ENCODE data around the gene AKNAD1.

DNA sequence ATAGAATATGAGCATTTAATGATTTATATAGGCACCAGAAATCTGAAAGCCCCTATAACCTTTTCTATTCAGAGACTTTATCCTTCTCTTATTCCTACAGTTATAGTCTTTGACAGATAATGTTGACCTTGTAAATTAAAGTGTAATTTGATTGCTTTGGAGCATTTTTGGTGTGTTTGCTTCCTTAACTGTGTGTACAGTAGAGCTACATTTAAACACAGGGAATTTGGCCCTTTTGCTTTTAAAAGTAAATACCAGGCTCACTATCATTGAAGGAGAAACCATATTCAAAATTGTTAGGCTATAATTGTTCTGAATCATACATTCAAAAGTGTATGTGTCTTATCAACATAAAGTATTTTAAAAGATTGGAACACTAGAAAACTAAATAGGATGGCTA lies 77.4 kb downstream of the AKNAD1 start:
- TF ChIP-seq CTCF (IDR thresholded peaks at IDR 0.05; ENCODE audit: low read depth, low read length, poor library complexity, severe bottlenecking) (no peak), EZH2phosphoT487 (IDR thresholded peaks at IDR 0.05; ENCODE audit: borderline replicate concordance, low read length) (no peak)

All from DOHH2 (cell line).